Activated CD4-positive, alpha-beta T cell treated with anti-CD3 and anti-CD28 coated beads for 36 hours (primary cell): Measurements from ENCODE around the gene C7orf33. TPM values are rescaled to one million over a fixed set of nuclear protein-coding genes. Genes with fewer than 3 reads are reported as not detected.

ENCODE experiments used
- ATAC-seq: fragments of 200-7000 bp; cut with Tn5 transposase; one replicate; pipeline ENCODE4 v1.10.0; 2021; ENCODE audit warnings: mild to moderate bottlenecking, moderate library complexity
- CTCF ChIA-PET: fragments of 350-600 bp; sonication (Branson Sonifier 250); formaldehyde crosslinking; loops from one replicate; lab custom pipeline; 2021; ENCODE audit warnings: antibody characterized with exemption; lab: Charles Lee
- POLR2A ChIA-PET: fragments of 350-600 bp; sonication (Branson Sonifier 250); formaldehyde crosslinking; loops from one replicate; lab custom pipeline; 2021; ENCODE audit warnings: antibody characterized with exemption, inconsistent platforms; lab: Charles Lee
- DNase-seq: peaks from one replicate; pipeline ENCODE4 v3.0.0-alpha.2; 2020
- H3K27ac Mint-ChIP-seq: one replicate; pipeline ENCODE4 v1.8.0; 2021; ENCODE audit warnings: mixed read lengths
- H3K27me3 Mint-ChIP-seq: one replicate; pipeline ENCODE4 v1.8.0; 2021; ENCODE audit warnings: mixed read lengths
- H3K36me3 Mint-ChIP-seq: one replicate; pipeline ENCODE4 v1.8.0; 2021; ENCODE audit warnings: low read depth, mixed read lengths
- H3K4me1 Mint-ChIP-seq: one replicate; pipeline ENCODE4 v1.8.0; 2021; ENCODE audit warnings: mixed read lengths
- H3K4me3 Mint-ChIP-seq: one replicate; pipeline ENCODE4 v1.8.0; 2021; ENCODE audit warnings: mild to moderate bottlenecking, moderate library complexity, mixed read lengths
- H3K9me3 Mint-ChIP-seq: one replicate; pipeline ENCODE4 v1.8.0; 2021; ENCODE audit warnings: low read depth, mixed read lengths
- intact Hi-C, 2 experiments: fragments of 100-400 bp; cut with DNase I in 1 of 2; cut with micrococcal nuclease in 1 of 2; formaldehyde crosslinking; loops; one replicate each; pipeline versions ENCODE4 v1.14.2 to v1.15.1; 2022 to 2024; cut with DNase I, micrococcal nuclease
- total RNA-seq, 2 experiments: library from RNA; stranded (reverse); gene quantifications; one replicate each; pipeline ENCODE4 v1.2.3, GENCODE V29; 2021

The C7orf33 gene
- not detected for total RNA-seq

GRCh38 chr7:148590471-148590870 lies at the start of gene C7orf33:
C7orf33 (plus strand) TSS chr7:148590766; CDS start chr7:148590926, 160 bp downstream.
- Mint-ChIP-seq H3K4me1 (peaks cover 1% of the 10 kb centered on the region), H3K4me3 (no peak within 1 kb of the TSS), H3K27ac (no peak within 1 kb of the TSS), H3K9me3 (no peaks in the 10 kb centered on the region), H3K36me3 (no peaks in the 10 kb centered on the region), H3K27me3 (peaks cover 10% of the 10 kb centered on the region)
- ChIA-PET CTCF (no interaction called here), POLR2A (no interaction called here)
- no peak for ATAC-seq
- no peak for DNase-seq
- intact Hi-C loops = no loop called here

GRCh38 chr7:148541891-148542504 lies 48.6 kb upstream of the C7orf33 start:
- Mint-ChIP-seq H3K36me3 (no peaks in the 10 kb centered on the region), H3K4me1 (no peaks in the 10 kb centered on the region), H3K27ac (no peak overlapping the region), H3K27me3 (peaks cover 4% of the 10 kb centered on the region), H3K9me3 (no peaks in the 10 kb centered on the region), H3K4me3 (no peak overlapping the region)
- intact Hi-C loops = no loop called here
- ATAC-seq = no peak
- CTCF ChIA-PET = interaction anchor here (1.0 to 2.0 kb wide), 3 partner anchors 15 to 217 kb away, joined by 4 to 10 read pairs (median 6); no protein-coding TSS in a partner anchor
- no peak for DNase-seq
- POLR2A ChIA-PET = no interaction called here

GRCh38 chr7:148543302-148543701 lies 47.3 kb upstream of the C7orf33 start:
- ChIA-PET POLR2A (no interaction called here), CTCF (interaction anchor here (0.6 to 1.2 kb wide), 3 partner anchors 31 to 250 kb away, joined by 3 to 4 read pairs (median 3); no protein-coding TSS in a partner anchor)
- ATAC-seq (no peak), DNase-seq (no peak)
- Mint-ChIP-seq H3K27ac (no peak overlapping the region), H3K4me3 (no peak overlapping the region), H3K4me1 (no peaks in the 10 kb centered on the region), H3K9me3 (peaks cover 2% of the 10 kb centered on the region), H3K36me3 (no peaks in the 10 kb centered on the region), H3K27me3 (no peaks in the 10 kb centered on the region)
- intact Hi-C loops = no loop called here

- no peak overlapping the region for H3K27ac Mint-ChIP-seq
- no peak for ATAC-seq
- H3K36me3 Mint-ChIP-seq = no peaks in the 10 kb centered on the region
- no peaks in the 10 kb centered on the region for H3K27me3 Mint-ChIP-seq
- CTCF ChIA-PET = no interaction called here
- peaks cover 9% of the 10 kb centered on the region for H3K9me3 Mint-ChIP-seq
- POLR2A ChIA-PET = no interaction called here
- intact Hi-C loops = no loop called here
- no peak for DNase-seq
- no peak overlapping the region for H3K4me3 Mint-ChIP-seq
- H3K4me1 Mint-ChIP-seq = no peaks in the 10 kb centered on the region
Observed at GRCh38 chr7:148545172-148545571, 45.4 kb upstream of the C7orf33 start.

- Mint-ChIP-seq H3K9me3 (peaks cover 12% of the 10 kb centered on the region), H3K4me1 (no peaks in the 10 kb centered on the region), H3K27ac (no peak overlapping the region), H3K27me3 (no peaks in the 10 kb centered on the region), H3K36me3 (no peaks in the 10 kb centered on the region), H3K4me3 (no peak overlapping the region)
- DNase-seq (no peak), ATAC-seq (no peak)
- ChIA-PET CTCF (no interaction called here), POLR2A (no interaction called here)
- intact Hi-C loops = no loop called here
Observed at GRCh38 chr7:148545932-148546331, 44.6 kb upstream of the C7orf33 start.

- ATAC-seq = no peak
- Mint-ChIP-seq H3K4me1 (no peaks in the 10 kb centered on the region), H3K27ac (no peak overlapping the region), H3K9me3 (peaks cover 12% of the 10 kb centered on the region), H3K27me3 (no peaks in the 10 kb centered on the region), H3K36me3 (no peaks in the 10 kb centered on the region), H3K4me3 (no peak overlapping the region)
- DNase-seq = no peak
- ChIA-PET CTCF (interaction anchor here (0.6 to 1.2 kb wide), 2 partner anchors 22 to 364 kb away, joined by 3 read pairs; no protein-coding TSS in a partner anchor), POLR2A (no interaction called here)
- intact Hi-C loops = no loop called here
Observed at GRCh38 chr7:148546857-148547256, 43.7 kb upstream of the C7orf33 start.

- Mint-ChIP-seq H3K4me1 (no peaks in the 10 kb centered on the region), H3K4me3 (no peak overlapping the region), H3K9me3 (peaks cover 12% of the 10 kb centered on the region), H3K36me3 (no peaks in the 10 kb centered on the region), H3K27me3 (peaks cover under 1% of the 10 kb centered on the region), H3K27ac (no peak overlapping the region)
- DNase-seq = no peak
- ATAC-seq = no peak
- CTCF ChIA-PET = interaction anchor here (0.6 kb wide), 1 partner anchor 260 kb away, joined by 4 read pairs; no protein-coding TSS in a partner anchor
- intact Hi-C loops = no loop called here
- POLR2A ChIA-PET = no interaction called here
Observed at GRCh38 chr7:148547951-148548350, 42.6 kb upstream of the C7orf33 start.

GRCh38 chr7:148553979-148554378 lies 36.6 kb upstream of the C7orf33 start:
- Mint-ChIP-seq H3K27me3 (peaks cover 12% of the 10 kb centered on the region), H3K4me3 (no peak overlapping the region), H3K36me3 (no peaks in the 10 kb centered on the region), H3K27ac (no peak overlapping the region), H3K4me1 (no peaks in the 10 kb centered on the region), H3K9me3 (peaks cover 7% of the 10 kb centered on the region)
- intact Hi-C loops = no loop called here
- ChIA-PET POLR2A (no interaction called here), CTCF (no interaction called here)
- ATAC-seq = no peak
- DNase-seq = no peak

GRCh38 chr7:148556892-148557291 lies 33.7 kb upstream of the C7orf33 start:
- POLR2A ChIA-PET = no interaction called here
- Mint-ChIP-seq H3K27me3 (peaks cover 20% of the 10 kb centered on the region), H3K27ac (no peak overlapping the region), H3K4me3 (no peak overlapping the region), H3K4me1 (no peaks in the 10 kb centered on the region), H3K9me3 (no peaks in the 10 kb centered on the region), H3K36me3 (no peaks in the 10 kb centered on the region)
- DNase-seq = no peak
- ATAC-seq = peak; percentile 30
- CTCF ChIA-PET = interaction anchor here (0.7 to 1.9 kb wide), 4 partner anchors 13 to 186 kb away, joined by 3 to 7 read pairs (median 4); no protein-coding TSS in a partner anchor
- intact Hi-C loops = no loop called here

- H3K27me3 Mint-ChIP-seq = peaks cover 17% of the 10 kb centered on the region
- no peak overlapping the region for H3K27ac Mint-ChIP-seq
- H3K36me3 Mint-ChIP-seq = no peaks in the 10 kb centered on the region
- peaks cover 6% of the 10 kb centered on the region for H3K4me1 Mint-ChIP-seq
- H3K9me3 Mint-ChIP-seq = peaks cover 4% of the 10 kb centered on the region
- H3K4me3 Mint-ChIP-seq = no peak overlapping the region
- ChIA-PET POLR2A (interaction anchor here (0.5 kb wide), 1 partner anchor 353 kb away, joined by 6 read pairs; no protein-coding TSS in a partner anchor), CTCF (interaction anchor here (1.3 kb wide), 1 partner anchor 26 kb away, joined by 3 read pairs; no protein-coding TSS in a partner anchor)
- DNase-seq = no peak
- no peak for ATAC-seq
- intact Hi-C loops = no loop called here
Observed at GRCh38 chr7:148558914-148559313, 31.7 kb upstream of the C7orf33 start.

- intact Hi-C loops = loop anchor here in 1 of 2 experiments (5.0 kb wide), 1 partner anchor 136 kb away; the partner anchor contains the start of gene CUL1
- ATAC-seq = no peak
- Mint-ChIP-seq H3K27me3 (peaks cover 13% of the 10 kb centered on the region), H3K36me3 (no peaks in the 10 kb centered on the region), H3K4me1 (peaks cover 17% of the 10 kb centered on the region), H3K4me3 (no peak overlapping the region), H3K9me3 (peaks cover 8% of the 10 kb centered on the region), H3K27ac (no peak overlapping the region)
- POLR2A ChIA-PET = no interaction called here
- DNase-seq = no peak
- CTCF ChIA-PET = interaction anchor here (0.5 to 2.8 kb wide), 5 partner anchors 10 to 493 kb away, joined by 3 to 11 read pairs (median 3); no protein-coding TSS in a partner anchor
Observed at GRCh38 chr7:148561099-148561498, 29.5 kb upstream of the C7orf33 start.
